HG03432 (cell line): ENCODE measurements around the gene DNAH17.

Experiments
- ATAC-seq: cut with Tn5 transposase; IDR thresholded peaks from one replicate; pipeline ENCODE4 v1.9.1; 2021; ENCODE audit warnings: mild to moderate bottlenecking, moderate library complexity; ENCODE audit not compliant: unreplicated experiment

The DNAH17 gene, protein sequence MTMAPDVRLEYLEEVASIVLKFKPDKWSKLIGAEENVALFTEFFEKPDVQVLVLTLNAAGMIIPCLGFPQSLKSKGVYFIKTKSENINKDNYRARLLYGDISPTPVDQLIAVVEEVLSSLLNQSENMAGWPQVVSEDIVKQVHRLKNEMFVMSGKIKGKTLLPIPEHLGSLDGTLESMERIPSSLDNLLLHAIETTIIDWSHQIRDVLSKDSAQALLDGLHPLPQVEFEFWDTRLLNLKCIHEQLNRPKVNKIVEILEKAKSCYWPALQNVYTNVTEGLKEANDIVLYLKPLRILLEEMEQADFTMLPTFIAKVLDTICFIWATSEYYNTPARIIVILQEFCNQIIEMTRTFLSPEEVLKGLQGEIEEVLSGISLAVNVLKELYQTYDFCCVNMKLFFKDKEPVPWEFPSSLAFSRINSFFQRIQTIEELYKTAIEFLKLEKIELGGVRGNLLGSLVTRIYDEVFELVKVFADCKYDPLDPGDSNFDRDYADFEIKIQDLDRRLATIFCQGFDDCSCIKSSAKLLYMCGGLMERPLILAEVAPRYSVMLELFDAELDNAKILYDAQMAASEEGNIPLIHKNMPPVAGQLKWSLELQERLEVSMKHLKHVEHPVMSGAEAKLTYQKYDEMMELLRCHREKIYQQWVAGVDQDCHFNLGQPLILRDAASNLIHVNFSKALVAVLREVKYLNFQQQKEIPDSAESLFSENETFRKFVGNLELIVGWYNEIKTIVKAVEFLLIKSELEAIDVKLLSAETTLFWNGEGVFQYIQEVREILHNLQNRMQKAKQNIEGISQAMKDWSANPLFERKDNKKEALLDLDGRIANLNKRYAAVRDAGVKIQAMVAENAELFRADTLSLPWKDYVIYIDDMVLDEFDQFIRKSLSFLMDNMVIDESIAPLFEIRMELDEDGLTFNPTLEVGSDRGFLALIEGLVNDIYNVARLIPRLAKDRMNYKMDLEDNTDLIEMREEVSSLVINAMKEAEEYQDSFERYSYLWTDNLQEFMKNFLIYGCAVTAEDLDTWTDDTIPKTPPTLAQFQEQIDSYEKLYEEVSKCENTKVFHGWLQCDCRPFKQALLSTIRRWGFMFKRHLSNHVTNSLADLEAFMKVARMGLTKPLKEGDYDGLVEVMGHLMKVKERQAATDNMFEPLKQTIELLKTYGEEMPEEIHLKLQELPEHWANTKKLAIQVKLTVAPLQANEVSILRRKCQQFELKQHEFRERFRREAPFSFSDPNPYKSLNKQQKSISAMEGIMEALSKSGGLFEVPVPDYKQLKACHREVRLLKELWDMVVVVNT (N-terminal part only)

DNA sequence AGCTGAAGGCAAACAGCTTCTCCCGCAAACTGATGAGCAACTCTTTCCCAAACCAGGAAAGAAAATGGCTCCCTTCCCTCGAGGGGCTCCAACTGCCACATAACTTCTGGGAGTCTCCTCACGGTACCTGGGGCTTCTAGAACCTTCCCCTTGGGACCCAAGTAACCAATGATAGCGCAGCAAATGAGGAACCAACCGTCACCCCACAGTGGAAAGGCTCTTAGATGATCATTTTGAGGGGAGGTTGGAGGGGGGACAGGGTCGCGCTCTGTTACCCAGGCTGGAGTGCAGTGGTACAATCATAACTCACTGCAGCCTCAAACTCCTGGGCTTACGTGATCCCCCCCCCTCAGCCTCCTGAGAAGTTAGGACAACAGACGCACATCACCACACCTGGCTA is at the start of gene DNAH17:
Gene DNAH17 (minus strand): TSS at position 101 of the 400 bp plus-strand sequence. CDS start 2,339 bp downstream, outside the sequence.
- ATAC-seq = no peak

DNA sequence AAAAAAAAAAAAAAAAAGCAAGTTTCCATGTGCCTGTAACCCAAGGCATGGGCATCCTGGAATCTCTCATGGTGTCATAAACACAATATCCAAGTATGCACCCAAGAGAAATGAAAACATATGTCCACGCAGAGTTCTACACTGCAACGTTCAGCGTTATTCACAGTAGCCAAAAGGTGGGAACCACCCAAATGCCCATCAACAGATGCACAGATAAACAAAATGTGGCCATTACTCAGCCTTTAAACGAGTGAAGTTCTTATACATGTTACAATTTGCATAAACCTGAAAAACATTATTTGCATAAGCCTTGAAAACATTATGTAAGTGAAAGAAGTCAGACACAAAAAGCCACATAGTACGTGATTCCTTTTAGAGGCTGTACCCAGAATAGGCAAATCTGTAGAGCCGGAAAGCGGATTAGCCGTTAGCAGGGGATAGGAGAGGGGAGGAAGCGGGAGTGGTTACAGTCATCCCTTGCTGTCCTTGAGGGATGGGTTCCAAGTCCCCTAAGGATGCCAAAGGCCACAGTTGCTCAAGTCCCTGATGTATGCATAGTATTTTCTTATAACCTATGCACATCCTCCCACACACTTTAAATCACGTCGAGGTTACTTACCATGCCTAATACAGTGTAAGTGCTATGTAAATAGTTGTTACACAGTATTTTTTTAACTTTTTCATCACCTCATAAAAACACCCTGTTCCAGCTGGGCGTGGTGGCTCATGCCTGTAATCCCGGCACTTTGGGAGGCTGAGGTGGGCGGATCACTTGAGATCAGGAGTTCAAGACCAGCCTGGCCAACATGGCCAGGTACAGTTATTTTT is 47.3 kb upstream of the DNAH17 start:
- ATAC-seq = no peak

DNA sequence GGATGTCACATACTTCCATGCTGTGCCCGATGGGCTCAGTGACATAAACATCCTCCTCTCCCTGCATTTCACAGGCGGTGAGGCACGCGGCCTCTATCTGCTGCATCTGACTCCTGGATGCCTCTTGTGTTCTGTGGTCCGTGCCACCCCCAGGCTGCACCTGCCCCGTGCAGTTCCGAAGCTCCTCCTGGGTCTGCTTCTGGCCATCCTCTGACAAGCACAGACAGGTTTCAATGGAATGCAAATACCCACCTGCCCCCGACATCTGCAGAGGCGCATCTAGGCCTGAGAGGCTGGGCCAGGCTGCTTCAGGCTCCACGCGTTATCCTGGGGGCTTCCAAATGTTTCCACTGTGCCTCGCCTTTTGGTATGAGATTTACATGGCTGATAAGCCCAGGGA is 46.3 kb upstream of the DNAH17 start:
- ATAC-seq = no peak

DNA sequence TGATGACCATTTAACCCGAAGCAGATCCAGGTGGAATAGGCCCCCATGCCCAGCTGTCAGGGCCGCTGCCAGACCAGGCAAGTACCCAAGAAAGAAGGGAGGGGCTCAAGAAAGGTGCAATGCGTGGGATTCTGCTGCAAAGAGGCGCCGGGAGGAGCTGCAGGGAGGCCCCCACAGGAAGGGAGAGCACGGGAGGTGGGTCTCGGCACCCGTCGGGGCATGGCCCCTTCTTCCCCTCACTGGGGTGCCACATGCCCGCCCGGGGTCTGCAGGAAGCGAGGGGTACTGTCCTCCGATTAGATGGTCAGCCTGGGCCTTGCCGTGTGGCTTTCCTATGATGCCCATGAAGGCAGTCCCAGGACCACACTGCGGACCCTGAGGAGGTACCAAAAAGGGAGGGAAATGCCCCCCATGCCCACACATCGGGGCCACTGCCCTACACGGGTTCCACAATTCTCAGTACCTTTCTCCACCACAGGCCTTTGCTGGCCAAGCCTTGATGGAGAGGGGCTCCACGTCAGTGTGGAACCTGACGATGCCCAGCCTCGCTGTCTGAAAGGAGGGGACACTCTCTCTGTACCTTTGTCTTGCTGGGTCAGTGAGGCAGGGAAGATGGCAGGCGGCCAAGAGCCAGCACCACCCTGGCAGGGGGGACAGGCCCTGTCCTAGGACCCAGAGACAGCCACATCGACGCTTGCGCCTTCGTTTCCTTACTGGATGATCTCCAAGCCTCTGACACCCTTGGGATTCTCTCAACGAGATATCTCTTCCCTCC is 45.5 kb upstream of the DNAH17 start:
- no peak for ATAC-seq

DNA sequence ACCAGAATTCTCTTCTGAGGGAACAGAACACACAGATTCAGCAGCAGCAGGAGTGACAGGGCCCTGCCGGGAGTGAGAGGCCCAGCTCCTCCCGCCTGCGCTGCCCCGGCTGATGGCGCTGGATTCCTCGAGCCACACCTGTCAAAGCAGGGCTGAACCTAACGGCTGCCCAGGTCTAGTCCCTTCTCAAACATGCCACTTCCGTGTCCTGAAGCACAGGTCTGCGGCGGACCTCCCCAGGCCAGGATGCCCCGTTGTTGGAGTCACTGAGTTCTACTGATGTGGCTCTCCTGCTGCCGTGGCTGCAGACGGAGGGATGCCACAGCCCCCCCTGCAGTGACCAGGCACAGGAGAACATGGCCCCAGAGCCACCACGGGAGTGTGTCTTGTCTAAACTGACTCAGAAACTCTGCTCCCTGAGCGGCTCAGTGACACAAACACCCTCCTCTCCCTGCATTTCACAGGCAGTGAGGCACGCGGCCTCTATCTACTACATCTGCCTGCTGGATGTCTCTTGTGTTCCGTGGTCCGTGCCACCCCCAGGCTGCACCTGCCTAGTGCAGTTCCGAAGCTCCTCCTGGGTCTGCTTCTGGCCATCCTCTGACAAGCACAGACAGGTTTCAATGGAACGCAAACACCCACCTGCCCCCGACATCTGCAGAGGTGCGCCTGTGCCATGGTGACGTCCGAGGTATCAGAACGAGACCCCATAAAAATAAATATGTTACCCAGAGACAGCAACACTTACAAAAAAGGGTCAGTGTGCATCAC is 44.7 kb upstream of the DNAH17 start:
- ATAC-seq = no peak

DNA sequence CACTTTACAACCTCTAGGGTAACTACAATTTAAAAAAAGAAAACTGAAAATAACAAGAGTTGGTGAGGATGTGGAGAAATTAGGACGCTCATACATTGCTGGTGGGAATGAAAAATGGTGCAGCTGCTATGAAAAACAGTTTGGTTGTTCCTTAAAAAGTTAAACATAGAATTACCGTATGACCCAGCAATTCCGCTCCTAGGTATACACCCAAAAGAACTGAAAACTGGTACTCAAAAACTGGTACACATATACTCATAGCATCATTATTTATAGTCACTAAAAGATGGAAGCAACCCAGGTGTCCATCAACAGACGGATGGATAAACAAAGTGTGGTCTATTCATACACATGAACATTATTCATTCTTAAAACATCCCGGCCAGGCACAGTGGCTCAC is 42.9 kb upstream of the DNAH17 start:
- ATAC-seq = no peak

DNA sequence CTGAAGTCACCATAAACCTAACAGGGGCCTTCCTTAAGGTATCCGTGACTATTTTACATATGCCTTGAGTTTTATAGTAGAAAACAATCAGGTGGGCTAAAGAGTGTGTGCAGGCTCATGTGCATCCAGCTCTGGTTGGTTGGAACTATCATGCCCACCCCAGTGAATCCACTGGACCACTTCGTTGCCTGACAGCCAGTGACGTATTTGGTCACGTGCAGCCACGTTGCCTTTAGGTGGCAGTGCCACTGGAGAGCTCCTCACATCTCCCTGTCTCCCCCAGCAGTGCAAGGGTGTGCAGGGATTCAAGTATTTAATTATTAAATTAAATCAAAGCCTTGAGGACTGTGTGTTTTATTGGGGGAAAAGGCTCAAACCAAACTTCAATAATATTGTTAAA is 42.1 kb upstream of the DNAH17 start:
- no peak for ATAC-seq

DNA sequence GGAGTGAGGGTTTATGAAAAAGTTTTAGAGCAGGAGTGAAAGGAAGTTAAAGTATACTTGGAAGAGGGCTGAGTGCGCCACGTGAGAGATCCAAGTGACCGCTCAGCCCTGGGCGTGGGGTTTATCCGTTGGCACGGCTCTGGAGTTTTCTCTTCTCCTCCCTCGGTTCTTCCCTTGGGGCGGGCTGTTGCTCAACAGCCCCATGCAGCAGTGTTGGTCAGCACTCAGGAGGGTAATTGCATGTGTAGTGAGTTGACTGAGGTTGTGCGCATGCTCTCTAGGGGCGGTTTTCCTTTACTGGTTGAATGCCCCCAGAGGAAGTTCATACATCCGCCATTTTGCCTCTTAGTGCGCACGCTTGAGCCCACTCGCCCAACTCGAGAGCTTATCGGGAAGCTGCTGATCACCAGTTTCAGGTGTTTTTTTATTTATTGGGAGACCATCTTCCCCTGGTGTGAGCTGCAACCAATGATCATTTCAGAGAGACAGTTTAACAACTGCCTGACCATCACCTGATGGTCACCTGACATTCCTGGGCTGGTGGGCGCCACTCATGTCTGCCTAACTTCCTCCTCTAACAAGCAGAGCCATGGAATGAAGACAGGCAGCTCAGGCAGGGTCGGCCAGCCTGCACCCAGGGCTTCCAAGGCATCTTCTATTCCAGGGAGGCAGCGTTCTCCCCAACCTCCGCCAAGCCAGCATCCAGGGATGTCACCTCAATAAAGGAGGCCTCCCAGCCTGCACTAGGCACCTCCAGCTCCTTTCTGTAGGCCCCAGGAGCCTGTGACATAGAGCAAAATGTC is 41.3 kb upstream of the DNAH17 start:
- ATAC-seq = no peak

DNA sequence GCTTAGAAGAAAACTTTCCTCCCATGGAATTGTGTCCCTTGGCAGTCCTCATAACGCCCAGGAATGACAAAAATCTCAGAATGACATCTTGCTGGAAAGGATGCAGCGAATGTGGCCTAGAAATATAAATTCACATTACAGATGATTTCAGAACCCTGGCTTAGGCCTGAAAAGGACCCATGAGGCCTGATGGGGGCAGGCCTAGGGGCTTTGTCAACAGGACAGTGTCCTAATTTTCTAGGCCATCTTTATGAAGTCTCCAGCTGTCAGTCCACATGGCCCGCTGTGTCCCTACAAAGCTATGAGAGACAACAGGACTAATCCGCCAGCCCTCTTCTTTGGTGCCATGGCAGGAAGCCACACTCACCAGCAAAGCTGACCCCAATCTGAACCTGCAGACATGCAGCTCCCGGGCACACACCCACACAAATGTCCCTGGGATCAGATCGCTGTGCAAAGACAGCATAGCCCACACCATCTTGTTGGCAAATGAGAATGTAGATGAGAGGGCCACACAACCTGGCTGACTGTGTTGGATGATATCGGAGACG is 40.4 kb upstream of the DNAH17 start:
- ATAC-seq = no peak

DNA sequence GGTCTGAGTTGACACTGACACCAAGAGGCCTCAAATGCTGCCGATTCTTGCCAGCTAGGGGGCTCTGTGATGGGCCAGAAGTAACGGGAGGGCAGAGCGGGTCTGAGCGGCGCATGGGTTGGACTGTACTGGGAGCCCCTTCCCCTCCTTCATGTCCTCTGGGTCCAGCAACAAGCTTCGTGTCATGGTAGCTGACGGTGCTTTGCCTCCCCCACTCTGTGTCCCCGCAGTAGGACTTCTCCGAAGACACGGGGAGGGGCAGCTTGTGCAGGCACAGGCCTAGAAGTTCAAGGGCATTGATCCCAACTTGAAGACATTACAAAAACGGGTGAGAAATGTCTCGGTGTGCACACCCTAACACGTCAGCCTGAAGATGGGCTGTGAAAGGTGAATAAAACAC is 39.8 kb upstream of the DNAH17 start:
- ATAC-seq = no peak

DNA sequence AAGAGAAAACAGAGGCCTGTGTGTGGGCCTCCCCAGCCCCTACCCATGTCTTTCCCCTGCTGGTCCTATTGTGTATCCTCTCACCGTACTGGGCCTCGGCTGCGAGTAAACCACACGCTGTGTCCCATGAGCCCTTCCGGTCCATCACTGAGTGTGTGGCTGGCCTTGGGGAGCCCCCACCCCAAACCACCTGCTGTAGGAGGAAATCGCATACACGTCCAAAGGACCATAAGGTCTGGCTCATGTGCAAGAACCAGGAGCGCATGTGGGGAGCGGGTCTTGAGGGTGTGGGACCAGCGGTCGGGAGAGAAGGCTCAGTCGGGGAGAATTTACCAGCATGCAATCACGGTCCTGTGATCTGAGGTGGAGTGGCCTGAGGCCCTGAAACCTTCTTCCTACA is 38.4 kb upstream of the DNAH17 start:
- no peak for ATAC-seq

DNA sequence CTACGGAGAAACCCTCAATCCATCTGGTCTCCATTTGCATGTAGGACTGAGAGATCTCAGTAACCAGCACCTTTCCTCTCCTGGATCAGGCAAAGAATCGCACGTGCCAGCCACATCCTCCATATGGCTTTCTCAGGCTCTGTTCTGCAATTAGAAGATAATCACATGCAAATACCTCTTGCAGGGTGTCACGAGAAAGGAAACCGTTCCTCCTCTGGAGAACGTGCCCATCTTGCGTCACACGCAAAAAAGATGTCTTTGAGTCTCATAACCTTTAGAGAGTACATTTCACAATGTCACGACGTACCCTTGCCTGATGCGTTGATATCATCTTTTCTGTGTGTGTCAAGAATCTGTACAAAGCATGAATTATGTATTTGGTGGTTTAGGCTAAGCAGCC is 36.2 kb upstream of the DNAH17 start:
- no peak for ATAC-seq

DNA sequence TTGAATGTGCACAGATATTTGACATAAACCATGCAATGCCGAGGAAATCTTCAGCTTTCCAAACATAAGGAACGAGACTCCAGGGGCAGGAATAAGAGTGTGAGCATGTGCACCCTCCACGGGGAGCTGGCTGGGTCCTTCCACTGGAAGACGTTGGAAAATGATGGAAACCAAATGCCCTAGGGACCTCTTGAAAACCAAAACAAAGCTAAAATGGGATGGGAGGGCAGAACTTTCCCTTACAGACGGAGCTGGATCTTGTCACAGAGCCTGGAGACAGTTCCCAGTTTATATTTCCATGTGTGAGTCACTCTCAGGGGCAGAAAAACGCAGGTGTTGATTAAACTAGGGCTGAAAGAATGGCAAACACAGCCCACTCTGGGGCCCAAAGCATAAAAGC is 34.4 kb upstream of the DNAH17 start:
- no peak for ATAC-seq

DNA sequence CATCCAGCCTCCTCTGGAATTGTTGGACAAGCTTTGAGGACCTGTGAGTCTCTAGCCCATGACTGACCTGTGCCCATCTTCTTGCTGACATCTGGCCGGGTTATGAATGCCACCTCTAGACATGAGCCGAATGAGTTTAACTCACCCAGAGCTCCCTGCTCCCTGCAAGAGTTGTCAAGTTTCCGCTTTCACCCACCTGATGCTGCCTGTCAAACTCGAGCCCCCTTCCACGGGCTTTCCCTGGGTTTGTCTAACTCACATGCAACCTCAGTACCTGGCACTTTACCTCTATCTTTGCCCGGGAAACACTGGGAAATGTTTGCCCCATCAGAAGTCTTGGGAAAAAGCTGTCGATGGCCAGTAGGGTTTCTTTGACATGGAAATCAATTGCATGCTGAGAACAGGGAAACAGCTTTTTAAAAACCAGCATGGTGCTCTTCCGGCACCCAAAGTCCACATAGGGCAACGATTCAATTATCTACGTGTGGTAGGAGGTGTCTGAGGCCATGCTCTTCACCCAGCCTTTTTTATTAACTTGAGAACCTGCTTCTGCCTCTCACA is 33.8 kb upstream of the DNAH17 start:
- ATAC-seq = no peak

DNA sequence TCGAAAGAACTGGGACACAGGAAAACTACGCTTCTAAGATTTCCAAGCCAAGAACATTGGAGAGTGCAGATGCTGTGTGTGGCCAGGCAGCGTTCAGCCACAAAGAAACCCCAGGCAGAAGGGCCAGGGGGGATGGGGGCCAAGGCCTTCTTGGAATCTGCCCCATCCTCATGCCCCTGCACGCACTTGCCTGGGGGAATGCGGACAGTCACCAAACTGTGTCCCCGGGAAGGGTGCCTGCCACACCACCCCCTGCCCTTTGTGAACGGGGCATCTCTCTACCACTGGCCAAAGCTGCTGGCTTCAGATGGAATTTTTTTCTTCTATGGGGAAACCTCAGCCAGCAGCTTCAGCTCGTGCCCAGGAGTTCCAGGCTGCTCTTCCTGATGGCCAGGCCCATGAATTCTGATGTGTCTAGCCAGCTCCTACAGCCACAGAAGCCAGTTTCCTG is 32.0 kb upstream of the DNAH17 start:
- no peak for ATAC-seq

DNA sequence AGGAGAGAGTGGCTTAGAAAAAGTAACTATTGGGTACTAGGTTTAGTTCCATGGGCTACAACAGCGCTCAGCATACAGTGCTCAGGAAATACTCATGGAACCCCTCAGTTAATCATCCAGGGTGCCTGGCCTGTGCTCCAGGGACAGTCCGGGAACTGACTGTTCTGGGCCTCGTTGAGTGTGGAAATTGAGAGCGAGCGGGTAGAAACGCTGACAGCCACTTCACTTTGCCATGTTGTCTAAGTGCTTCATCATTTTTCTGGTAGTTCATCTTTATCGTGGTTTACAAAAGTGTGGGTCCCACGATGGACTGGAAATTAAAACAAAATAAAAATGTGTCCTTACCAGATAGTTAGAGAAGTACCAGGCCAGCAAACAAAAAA is 31.6 kb upstream of the DNAH17 start:
- ATAC-seq = no peak

DNA sequence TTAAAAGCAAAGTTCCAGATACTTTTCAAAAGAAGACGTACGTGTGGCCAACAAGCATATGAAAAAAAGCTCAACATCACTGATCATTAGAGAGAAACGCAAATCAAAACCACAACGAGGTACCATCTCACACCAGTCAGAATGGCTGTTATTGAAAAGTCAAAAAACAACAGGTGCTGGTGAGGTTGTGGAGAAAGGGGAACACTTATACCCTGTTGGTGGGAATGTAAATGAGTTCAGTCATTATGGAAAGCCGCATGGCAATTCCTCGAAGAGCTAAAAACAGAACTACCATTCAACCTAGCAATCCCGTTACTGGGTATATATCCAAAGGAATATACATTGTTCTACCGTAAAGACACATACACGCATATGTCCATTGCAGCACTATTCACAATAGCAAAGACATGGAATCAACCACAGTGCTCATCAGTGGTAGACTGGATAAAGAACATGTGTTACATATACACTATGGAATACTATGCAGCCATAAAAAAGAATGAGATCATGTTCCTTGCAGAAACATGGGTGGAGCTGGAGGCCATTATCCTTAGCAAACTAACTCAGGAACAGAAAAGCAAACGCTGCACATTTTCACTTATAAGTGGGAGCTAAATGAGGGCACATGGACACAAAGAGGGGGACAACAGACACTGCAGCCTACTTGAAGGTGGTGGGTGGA is 31.1 kb upstream of the DNAH17 start:
- ATAC-seq = no peak
